LNCAP (cell line): ENCODE measurements around the gene DNAJC5G.

Source experiments
- CTCF ChIP-seq: fragments of 450-650 bp; IDR thresholded peaks from 2 replicates; pipeline ENCODE4 v1.5.1; 2017; ENCODE audit warnings: mild to moderate bottlenecking

Gene DNAJC5G

GRCh38 chr2:27309651-27310050 is 34.4 kb downstream of the DNAJC5G start:
- TF ChIP-seq CTCF, result no peak

GRCh38 chr2:27312152-27312551 is 36.9 kb downstream of the DNAJC5G start:
- no peak for TF ChIP-seq CTCF

GRCh38 chr2:27313882-27314645 is 38.8 kb downstream of the DNAJC5G start:
- no peak for TF ChIP-seq CTCF

GRCh38 chr2:27314709-27315108 is 39.5 kb downstream of the DNAJC5G start:
- no peak for TF ChIP-seq CTCF

GRCh38 chr2:27315122-27315521 is 39.9 kb downstream of the DNAJC5G start:
- TF ChIP-seq CTCF, result no peak

- TF ChIP-seq CTCF, result no peak
These were observed 41.6 kb downstream of the DNAJC5G start for GRCh38 chr2:27316655-27317412.

GRCh38 chr2:27320958-27321543 is 45.8 kb downstream of the DNAJC5G start:
- TF ChIP-seq CTCF, result peak; percentile 49; the same call in 1 of the 2 replicates
